Bronchial epithelial cell (primary cell): ENCODE data around the gene MRGPRX3. TPM values are rescaled to one million over a fixed set of nuclear protein-coding genes. Genes with fewer than 3 reads are reported as not detected.

ENCODE experiments used
- DNase-seq: peaks from one replicate; pipeline ENCODE4 v3.0.0-alpha.2; 2010; ENCODE audit warnings: low read depth
- FAIRE-seq: peaks from 2 replicates; lab custom pipeline; 2011; peaks lifted over from hg19 to GRCh38; lab: Jason Lieb, UNC
- H3K27me3 ChIP-seq: 2 replicates; pipeline ENCODE4 v1.5.1; 2011; ENCODE audit warnings: low read length; ENCODE audit not compliant: control insufficient read depth, insufficient read depth
- H3K36me3 ChIP-seq: 2 replicates; pipeline ENCODE4 v1.5.1; 2011; ENCODE audit warnings: low read length; ENCODE audit not compliant: control insufficient read depth, insufficient read depth
- H3K4me3 ChIP-seq: 2 replicates; pipeline ENCODE4 v1.5.1; 2011; ENCODE audit warnings: mild to moderate bottlenecking, low read depth, low read length, control low read depth
- CTCF ChIP-seq: IDR thresholded peaks from 2 replicates; pipeline ENCODE4 v1.5.1; 2011; ENCODE audit warnings: mild to moderate bottlenecking, moderate library complexity, low read length, control low read depth, inconsistent platforms; ENCODE audit not compliant: insufficient read depth, severe bottlenecking
- total RNA-seq: library from RNA; depleted of rRNA; stranded (reverse); fragments of >200 nt; gene quantifications from 2 replicates; pipeline ENCODE4 v1.2.1, GENCODE V29; 2014

Gene MRGPRX3
- total RNA-seq, 1 donor from 2014 or later = not detected

GRCh38 chr11:18140145-18140544, 7.8 kb downstream of the MRGPRX3 start:
- no peaks in the 10 kb centered on the region for H3K27me3 ChIP-seq
- TF ChIP-seq CTCF = no peak
- H3K36me3 ChIP-seq = no peaks in the 10 kb centered on the region
- DNase-seq (no peak), FAIRE-seq (no peak)
- H3K4me3 ChIP-seq = no peak overlapping the region

- FAIRE-seq (no peak), DNase-seq (peak; percentile 96)
- TF ChIP-seq CTCF = no peak
- Histone ChIP-seq H3K36me3 (peaks cover 1% of the 10 kb centered on the region), H3K27me3 (no peaks in the 10 kb centered on the region), H3K4me3 (no peak overlapping the region)
Measured at GRCh38 chr11:18144243-18144642, 11.9 kb downstream of the MRGPRX3 start.

GRCh38 chr11:18145025-18145424, 12.7 kb downstream of the MRGPRX3 start:
- Histone ChIP-seq H3K4me3 (no peak overlapping the region), H3K27me3 (no peaks in the 10 kb centered on the region), H3K36me3 (peaks cover 1% of the 10 kb centered on the region)
- FAIRE-seq (no peak), DNase-seq (no peak)
- TF ChIP-seq CTCF = no peak

GRCh38 chr11:18145837-18146236, 13.5 kb downstream of the MRGPRX3 start:
- no peaks in the 10 kb centered on the region for H3K27me3 ChIP-seq
- no peak for DNase-seq
- no peak for FAIRE-seq
- no peak for TF ChIP-seq CTCF
- H3K4me3 ChIP-seq = no peak overlapping the region
- H3K36me3 ChIP-seq = peaks cover 1% of the 10 kb centered on the region

GRCh38 chr11:18151581-18151980, 19.2 kb downstream of the MRGPRX3 start:
- no peak overlapping the region for H3K4me3 ChIP-seq
- FAIRE-seq = no peak
- TF ChIP-seq CTCF = no peak

GRCh38 chr11:18168372-18168771, 36.0 kb downstream of the MRGPRX3 start:
- DNase-seq (peak; percentile 57), FAIRE-seq (no peak)
- Histone ChIP-seq H3K4me3 (no peak overlapping the region), H3K27me3 (no peaks in the 10 kb centered on the region), H3K36me3 (no peaks in the 10 kb centered on the region)
- no peak for TF ChIP-seq CTCF

More at GRCh38 chr11:18151581-18151980, 19.2 kb downstream of the MRGPRX3 start:
- peaks cover 1% of the 10 kb centered on the region for H3K36me3 ChIP-seq
- H3K27me3 ChIP-seq = no peaks in the 10 kb centered on the region
- no peak for DNase-seq
